HG03521 (cell line): Measurements from ENCODE around the gene TP53.

Experiments
- ATAC-seq: cut with Tn5 transposase; IDR thresholded peaks from one replicate; pipeline ENCODE4 v1.9.1; 2021; ENCODE audit warnings: mild to moderate bottlenecking, moderate library complexity; ENCODE audit not compliant: unreplicated experiment

The TP53 gene

DNA sequence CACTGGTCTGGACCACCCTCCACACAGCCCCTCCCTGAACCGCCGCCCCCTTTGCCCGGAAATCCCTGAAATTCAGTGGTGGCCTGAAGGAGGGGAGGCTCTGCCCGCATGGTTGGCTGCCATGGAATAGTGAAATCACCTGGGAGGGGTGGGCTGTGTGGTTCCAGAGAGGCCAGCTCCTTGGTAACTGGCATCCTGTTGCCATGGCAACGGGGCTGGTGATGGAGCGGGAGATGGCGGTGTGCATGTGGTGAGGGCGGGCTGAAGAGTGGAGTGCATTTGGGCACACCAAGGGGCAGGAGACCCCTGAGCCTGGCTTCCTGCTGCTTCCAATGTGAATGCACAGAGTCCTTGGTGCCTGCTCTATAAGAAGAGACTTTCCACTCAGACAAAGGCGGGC, 20.2 kb upstream of the TP53 start:
- no peak for ATAC-seq

DNA sequence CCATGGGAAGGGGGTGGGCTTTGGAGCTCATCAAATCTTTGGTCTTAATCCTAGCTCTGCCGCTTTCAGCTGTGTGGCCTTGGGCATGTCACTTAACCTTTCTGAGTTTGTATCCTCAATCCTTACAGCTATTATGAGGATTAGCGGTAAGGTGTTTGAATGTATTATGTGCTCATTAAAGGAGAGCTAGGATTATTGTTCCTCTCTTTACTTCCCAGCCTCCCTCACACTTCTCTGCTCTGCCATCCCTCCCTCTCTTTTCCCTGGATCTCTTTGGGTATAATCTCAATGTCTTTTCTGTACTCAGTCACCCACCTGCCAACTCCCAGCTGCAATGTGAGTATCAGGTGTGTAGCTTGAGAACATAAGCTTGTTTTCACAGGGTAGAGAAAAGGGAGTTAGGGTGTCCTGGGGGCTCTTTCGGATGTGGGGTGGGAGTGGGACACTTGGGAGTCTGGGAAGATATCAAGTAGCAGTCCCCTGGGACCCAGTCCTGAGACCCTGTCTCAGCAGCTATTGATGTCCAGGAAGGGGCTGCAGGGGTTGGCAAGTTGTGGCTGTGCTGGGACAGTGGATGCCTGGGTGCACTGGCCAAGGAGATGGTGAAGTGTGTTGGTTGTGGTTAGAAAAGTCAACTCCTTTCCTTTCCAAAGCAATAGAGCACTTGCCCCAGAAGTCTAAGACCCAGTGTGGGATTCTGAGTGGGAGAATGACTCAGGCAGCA, 19.5 kb upstream of the TP53 start:
- no peak for ATAC-seq

DNA sequence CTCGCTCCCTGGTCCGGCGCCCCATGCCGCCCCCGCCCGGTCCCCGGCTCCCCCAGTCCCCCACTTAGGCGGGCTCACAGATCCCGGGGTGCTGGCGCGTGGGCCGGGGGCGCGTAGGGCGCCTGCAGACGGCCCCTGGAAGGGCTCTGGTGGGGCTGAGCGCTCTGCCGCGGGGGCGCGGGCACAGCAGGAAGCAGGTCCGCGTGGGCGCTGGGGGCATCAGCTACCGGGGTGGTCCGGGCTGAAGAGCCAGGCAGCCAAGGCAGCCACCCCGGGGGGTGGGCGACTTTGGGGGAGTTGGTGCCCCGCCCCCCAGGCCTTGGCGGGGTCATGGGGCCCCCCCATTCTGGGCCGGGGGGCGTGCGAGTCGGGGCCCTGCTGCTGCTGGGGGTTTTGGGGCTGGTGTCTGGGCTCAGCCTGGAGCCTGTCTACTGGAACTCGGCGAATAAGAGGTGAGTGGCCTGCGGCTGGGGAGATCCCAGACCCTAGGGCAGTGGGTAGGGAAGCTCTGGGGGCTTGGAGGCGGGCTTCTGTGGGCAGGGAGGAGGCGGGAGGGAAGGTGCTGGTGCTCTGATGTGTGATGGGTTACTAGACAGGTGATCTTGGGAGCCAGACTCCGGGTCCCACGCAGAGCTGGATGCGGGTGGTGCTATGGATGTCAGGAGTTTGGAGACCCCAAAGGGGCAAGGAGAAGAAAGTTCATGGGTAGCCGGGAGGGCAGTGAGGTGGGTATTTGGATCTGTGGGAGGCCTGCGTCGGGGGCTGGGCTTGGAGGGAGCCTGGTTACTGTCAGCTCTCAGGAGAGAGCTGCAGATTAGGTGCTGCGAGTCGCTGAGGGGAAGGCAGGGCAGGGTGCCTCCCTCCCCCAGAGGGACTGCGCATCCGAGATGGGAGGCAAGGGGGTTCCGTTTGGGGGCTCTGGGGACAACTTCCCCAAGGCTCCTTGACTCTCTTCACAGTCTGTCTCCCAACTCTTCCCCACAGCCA, 18.3 kb upstream of the TP53 start:
- no peak for ATAC-seq

DNA sequence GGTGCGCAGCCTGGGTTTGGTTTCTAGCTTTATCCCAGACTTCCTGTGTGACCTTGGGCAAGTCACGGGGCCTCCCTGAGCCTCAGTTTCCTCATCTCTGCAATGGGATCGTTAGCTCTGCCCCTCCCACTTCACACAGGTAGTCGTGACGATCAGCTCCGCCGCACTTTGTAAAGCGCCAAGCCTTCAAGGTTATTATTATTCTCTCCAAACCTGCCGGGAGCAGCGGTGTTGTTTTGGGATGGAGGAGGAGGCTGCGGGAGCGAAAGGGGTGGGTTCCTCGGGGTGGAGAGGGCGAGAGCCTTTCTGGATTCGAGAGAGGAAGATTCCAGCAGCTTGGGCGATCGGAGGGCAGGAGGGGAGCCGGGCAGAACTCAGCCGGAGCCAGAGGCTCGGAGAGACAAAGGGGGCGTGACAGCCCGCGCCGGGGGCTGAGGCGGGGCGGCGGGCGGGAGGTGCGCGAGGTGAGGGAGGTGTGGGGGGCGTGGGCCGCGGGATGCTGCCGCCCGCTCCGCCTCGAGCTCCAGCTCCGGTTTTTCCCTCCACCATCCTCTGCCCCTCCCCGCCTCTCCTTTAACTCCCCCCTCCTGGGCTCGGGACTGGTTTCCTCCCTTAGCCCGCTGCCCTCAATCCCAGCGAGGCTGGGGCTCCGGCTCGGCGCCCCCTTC, 17.4 kb upstream of the TP53 start, which contains the start of gene EFNB3:
EFNB3 (plus strand) TSS at position 602 of the 668 bp plus-strand sequence. CDS start 397 bp downstream, outside the sequence.
- ATAC-seq, result no peak

DNA sequence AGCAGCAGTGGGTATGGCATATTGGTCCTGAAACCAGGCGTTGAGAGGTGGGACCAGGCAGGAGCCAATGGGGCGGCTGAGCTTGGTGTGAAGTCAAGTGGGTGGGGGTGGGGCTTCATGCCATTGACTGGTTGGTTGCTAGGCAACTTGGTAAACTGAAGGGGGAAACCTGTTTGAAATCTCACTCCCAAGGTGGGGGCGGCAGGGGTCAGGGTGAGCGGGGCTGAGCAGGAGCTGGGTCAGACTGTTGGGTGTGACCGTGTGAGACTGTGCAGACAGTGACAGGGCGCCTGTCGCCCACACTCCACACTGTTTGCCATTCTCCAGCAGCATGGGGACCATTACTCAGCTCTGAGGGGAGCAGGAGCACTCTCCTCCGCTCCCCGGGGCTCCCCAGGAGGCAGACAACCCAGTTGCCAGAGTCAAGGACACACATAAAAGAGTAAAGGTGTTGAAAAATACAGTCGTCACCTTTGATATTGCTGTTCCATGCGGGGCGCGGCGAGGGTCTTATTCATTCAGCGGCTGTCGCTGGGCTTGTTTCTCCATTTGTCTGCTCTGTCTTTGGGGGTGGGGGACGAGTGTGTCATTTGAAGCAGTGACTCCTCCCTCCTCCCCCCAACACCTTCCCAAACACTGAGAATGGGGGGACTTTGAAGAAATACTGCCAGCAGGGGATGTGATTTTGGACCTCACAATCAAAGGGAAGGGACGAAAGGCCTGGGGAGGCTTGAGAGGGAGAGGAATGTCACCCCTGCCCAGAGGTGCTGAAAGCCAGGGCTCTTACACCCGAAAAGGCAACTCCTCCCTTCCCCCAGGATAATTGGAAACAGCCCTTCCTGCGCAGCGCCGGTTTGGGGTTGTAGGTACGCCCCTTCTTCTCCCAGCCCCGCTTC, 16.5 kb upstream of the TP53 start:
- ATAC-seq, result no peak

DNA sequence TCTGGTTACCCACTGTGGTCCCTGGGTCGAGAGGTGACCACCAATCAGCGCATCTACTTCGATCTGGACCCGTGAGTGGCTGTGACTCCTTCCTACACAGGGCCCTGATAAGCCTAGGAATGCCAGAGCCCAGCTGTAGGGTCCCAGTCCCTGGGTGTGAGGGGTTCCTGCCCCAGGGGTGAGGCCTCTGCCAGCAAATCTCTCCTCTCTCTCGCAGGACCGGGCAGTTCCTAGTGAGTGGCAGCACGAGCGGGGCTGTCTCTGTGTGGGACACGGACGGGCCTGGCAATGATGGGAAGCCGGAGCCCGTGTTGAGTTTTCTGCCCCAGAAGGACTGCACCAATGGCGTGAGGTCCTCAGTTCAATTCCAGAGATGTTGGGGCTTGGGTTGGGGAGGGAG, 15.5 kb upstream of the TP53 start:
- ATAC-seq, result no peak

DNA sequence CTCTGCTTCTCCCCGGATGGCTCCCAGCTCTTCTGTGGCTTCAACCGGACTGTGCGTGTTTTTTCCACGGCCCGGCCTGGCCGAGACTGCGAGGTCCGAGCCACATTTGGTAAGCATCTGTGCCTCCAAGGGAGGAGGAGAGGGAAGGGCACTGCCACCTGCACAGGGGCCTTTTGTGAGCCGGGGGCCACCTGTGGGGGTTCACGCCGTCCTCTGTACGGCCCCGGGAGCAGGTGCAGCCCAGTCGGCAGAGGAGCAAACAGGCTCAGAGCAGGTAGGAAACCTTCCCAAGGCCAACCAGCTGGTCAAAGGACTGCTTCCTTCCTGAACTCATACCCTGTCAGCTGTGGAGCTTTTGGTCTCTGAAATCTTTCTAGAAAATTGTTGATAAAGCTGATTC, 14.4 kb upstream of the TP53 start:
- no peak for ATAC-seq

DNA sequence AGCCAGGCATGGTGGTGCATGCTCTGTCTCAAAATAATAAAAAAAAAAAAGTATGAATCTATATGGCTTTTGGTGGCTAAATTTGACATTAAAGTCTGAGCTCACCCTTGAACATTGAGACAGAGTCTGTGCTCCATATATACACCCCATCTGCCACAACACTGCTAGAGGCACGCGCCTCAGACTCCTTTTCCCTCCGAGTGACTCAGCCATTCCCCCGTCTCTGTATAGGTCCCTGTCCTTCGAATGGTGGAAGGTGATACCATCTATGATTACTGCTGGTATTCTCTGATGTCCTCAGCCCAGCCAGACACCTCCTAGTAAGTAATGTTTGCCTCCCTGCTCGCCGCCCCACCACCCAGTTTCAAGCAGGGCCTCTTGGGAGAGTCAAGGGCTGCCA, 13.2 kb upstream of the TP53 start:
- ATAC-seq, result no peak

DNA sequence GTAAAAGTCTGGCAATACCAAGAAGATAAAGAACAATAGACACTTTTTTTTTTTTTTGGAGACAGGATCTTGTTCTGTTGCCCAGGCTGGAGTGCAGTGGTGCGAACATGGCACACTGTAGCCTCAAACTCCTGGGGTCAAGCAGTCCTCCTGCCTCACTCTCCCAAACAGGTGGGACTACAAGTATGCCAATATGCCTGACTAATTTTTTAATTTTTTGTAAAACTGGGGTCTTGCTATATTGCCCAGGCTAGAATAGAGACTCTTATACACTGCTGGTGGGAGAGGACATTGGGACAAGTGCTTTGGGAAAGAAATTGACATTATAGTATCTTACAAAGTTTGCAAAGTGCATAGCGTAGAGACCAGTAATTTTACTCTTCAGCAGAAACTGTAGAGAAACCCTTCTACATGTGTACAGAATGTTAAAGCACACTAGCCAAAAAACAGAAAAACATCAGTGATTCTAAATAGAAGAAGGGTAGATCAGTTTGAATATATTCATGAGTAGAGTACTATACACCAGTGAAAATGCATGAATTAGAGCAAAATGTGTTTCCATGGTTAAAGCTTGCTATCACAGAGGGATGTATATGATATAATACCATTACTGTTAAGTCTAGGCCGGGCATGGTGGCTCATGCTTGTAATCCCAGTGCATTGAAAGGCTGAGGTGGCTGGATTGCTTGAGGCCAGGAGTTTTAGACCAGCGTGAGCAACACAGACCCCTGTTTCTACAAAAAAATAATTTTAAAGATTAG, 10.7 kb upstream of the TP53 start:
- ATAC-seq, result no peak

DNA sequence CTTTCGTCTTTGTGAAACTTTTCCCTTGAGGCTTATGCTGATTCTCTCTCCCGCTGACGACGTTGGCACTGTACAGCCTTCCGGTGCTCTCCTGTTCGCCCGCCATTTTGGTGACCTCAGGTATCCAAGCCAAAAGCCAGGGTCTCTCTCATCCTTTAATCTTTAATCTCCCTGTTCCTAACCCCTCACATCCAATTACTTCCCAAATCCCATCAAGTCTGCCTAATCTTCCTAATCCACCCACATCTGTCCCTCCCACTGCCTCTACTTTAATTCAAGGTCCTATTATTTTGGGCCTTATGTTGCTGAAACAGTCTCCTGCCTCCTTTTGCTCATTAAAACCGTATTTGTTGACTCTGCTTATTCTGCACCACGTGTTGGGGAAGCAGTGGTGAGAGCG, 8.3 kb upstream of the TP53 start:
- ATAC-seq, result no peak

DNA sequence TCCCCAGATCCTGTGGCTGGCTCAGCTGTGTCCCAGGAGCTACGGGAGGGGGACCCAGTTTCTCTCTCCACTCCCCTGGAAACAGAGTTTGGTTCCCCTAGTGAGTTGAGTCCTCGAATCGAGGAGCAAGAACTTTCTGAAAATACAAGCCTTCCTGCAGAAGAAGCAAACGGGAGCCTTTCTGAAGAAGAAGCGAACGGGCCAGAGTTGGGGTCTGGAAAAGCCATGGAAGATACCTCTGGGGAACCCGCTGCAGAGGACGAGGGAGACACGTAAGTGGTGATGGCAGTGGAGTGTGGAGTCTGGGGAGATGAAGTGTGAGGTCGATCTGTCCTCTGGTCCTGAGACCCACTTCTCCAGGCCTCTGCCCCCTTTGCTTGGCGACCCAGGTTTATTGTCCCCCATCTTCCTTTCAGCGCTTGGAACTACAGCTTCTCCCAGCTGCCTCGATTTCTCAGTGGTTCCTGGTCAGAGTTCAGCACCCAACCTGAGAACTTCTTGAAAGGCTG, 1.6 kb upstream of the TP53 start:
- no peak for ATAC-seq

DNA sequence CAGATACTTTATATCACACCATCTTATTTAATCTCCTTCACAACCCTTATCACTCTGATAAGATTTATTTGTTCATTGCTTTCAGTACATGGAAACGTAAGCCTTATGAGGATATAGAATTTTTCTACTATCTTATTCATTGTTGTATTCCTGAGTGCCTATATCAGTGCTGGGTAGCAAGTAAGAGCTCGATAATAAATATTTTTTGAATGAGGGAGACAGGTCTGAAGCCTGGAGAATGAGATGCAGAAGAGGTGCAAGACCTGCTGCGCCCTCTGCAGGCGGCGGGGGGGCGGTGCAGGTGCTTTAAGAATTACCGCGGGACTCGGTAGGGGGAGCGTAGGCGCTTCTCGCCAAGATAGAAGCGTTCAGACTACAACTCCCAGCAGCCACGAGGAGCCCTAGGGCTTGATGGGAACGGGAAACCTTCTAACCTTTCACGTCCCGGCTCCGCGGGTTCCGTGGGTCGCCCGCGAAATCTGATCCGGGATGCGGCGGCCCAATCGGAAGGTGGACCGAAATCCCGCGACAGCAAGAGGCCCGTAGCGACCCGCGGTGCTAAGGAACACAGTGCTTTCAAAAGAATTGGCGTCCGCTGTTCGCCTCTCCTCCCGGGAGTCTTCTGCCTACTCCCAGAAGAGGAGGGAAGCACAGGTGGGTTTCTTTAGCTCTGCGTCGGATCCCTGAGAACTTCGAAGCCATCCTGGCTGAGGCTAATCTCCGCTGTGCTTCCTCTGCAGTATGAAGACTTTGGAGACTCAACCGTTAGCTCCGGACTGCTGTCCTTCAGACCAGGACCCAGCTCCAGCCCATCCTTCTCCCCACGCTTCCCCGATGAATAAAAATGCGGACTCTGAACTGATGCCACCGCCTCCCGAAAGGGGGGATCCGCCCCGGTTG, 868 bp upstream of the TP53 start, which contains the start of gene WRAP53:
WRAP53 (plus strand) TSS at position 570 of the 900 bp plus-strand sequence; CDS start at position 742, 172 bp downstream.
- ATAC-seq, result peak; percentile 65

DNA sequence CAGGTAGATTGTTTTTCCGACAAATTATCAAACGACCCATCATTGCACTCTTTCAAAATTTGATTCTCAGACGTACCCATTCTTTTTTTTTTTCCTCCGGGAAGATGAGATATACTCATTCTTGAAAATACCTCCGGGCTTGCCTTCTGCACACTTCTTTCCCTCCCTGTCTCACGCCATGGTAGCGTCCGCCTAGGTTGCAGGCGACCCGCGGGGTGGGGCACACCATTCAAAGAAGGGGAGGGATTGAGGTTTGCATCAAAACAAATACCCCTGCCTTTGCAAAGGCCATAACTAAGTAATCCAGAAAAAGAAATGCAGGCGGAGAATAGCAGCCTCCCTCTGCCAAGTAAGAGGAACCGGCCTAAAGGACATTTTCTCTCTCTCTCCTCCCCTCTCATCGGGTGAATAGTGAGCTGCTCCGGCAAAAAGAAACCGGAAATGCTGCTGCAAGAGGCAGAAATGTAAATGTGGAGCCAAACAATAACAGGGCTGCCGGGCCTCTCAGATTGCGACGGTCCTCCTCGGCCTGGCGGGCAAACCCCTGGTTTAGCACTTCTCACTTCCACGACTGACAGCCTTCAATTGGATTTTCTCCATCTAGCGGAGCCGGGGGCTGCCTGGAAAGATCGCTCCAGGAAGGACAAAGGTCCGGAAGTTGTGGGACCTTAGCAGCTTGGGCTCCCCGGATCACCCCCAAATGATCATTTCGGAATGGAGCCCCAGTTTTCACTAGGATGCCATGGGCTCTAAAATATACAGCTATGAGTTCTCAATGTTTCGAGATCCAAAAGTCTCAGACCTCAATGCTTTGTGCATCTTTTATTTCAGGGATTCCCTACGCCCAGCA, 843 bp downstream of the TP53 start:
- peak; percentile 40 for ATAC-seq

DNA sequence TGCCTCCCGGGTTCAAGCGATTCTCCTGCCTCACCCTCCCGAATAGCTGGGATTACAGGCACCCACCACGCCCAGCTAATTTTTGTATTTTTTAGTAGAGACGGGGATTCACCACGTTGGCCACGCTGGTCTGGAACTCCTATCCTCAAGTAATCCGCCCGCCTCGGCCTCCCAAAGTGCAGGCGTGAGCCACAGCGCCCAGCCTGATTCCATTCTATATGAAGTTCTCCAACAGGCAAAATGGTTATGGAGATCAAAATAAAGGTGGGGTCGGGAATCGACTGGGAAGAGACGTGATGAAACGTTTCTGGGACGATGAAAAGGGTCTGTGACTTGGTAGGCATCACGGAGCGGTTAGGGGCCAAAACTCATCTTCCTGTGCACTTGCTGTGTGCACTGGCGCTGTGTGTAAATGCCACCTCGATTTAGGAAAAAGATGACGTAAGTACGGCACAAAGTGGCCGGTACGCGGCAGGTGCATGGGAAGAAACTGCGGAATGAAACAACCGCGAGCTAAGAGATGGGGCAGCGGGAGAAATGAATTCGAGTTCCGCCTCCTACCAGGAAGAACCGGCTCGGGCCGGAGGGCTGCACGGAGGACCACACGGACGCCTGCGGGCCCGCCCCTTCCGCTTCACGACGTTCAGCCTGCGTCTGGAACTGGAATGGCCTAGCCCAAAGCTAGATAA, 1.6 kb downstream of the TP53 start:
- ATAC-seq, result peak; percentile 50

DNA sequence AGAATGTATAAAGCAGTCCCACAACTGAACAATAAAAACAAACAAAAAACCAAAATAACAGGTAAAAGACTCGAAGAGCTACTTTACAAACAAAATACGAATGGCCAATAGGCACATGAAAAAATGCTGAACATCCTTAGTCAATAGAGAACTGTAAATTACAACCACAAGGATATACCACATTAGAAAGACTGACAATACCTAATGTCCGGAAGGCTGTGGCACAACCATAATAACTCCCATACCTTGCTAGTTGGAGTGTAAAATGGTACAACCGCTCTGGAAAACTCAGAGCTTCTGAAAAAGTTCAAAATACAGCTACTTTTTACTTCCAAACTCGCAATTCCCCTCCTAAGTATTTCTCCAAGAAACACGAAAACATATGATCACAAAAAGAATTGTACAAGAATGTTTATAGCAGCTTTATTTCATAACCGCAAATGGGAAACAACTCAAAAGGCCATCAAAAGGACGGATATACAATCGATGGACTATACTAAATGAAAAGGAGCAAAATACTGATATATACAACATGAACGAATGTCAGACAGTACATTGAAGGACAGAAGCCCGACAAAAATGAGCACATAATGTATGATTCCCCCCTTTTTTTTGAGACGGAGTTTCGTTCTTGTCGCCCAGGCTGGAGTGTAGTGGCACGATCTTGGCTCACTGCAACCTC, 2.3 kb downstream of the TP53 start:
- ATAC-seq, result no peak

DNA sequence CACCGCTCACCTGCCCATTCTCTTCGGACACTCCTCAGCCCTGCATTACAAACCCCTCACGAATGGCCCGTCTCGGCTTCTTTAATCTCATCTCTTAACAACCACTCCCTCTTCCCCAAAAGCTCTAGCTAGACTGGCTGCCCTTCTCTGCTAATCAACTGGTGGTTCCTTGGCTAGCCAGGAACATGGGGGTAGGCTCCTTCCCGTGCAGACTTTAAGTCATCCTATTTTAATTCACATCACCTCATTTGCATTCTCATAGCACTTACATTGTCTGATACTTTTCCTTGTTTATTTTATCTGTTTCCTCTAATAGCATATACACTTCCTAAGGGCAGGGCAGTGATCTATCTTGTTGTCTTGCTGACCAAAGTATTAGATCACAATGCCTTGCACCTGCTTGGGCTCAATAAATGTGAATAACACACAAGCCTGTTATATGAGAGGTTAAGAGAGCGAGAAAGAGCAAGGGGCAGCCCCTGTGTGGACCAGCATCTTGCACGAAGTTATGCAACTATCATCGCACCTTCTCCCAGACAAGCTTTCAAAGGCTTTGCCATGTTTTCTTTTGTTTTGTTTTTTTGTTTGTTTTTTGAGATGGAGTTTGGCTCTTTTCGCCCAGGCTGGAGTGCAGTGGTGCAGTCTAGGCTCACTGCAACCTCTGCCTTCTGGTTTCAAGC, 9.8 kb downstream of the TP53 start:
- no peak for ATAC-seq
